Stimulated activated CD4-positive, alpha-beta T cell treated with anti-CD3 and anti-CD28 coated beads, Interleukin-2, amount 100 ng/mL, for 48 hours (primary cell): ENCODE measurements around the gene ADH1B.
"Not testable (repeated sequence)": the region's sequence is repeated elsewhere in the genome, so short reads cannot be mapped to it uniquely, and the experiment has no call there.

ENCODE experiments used
- DNase-seq, 2 donors: peaks; one replicate each; pipeline ENCODE4 v3.0.0-alpha.2; 2020

ADH1B gene

DNA sequence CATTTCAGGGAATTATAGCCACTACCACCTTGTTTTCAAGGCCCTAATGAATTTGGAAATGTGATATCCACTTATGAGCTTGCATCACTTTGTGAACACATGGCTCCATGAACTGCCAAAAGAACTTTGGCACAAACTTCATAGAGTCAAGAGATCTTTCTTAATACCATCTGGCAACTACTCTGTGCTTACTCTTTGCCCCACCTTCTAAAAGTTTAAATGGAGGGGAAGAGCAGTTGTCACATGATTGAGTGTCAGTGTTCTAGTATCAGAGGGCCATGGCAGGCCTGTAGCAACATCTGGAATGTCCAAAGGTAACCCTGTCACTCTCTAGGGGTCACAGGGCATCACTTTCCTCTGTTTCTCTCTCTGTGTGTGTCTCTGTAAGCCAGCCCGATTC lies 2.6 kb upstream of the ADH1B start:
- no peak for DNase-seq

DNA sequence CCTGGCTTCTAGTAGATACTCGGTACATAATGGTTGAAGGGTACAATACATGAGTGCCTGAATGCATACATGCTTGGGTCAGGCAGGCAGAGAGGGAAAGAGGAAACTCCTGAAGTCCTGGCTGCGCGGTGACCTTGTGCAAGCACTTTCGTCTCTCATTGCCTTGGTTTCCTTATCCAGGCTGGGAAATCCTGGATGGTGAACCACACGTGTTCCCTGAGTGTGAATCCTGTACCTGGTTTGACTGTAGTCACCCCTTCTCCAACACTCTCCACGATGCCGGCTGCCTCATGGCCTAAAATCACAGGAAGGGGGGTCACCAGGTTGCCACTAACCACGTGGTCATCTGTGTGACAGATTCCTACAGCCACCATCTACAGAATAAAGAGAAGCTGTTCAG lies 3.4 kb downstream of the ADH1B start:
- not testable (repeated sequence) for DNase-seq

DNA sequence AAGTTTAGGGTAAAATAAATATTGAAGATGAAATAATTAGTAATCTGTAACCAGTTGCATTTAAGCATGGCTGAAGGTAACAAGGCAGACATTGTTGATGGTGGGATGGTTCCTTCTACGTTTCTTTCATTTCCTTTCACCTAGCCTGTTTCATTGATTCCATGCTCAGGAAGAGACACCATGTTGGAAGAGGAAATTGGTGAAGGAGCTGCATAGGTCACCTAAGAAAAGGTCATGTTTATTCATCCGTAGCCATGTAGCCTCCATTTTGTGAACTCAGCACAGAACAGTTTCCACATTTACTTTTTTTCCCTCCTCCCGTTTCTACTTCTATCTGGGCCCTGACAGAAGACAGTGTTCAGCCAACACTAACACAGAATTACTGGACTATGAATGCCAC lies 3.8 kb downstream of the ADH1B start:
- no peak for DNase-seq

DNA sequence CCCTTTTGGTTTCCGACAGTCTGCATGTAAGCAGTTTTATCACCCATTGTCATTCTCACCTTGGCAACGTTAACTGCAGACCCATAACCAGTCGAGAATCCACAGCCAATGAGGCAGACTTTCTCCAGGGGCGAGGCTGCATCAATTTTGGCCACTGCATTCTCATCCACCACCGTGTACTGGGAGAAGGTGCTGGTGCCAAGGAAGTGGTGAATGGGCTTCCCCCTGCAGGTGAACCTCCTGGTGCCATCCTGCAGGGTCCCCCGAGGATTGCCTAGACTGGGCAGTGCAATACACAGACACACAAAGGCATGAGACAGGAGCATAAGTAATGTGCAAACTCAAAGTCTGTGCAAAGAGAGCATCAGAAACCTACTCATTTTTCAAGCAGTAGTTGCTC lies 5.4 kb downstream of the ADH1B start:
- no peak for DNase-seq

DNA sequence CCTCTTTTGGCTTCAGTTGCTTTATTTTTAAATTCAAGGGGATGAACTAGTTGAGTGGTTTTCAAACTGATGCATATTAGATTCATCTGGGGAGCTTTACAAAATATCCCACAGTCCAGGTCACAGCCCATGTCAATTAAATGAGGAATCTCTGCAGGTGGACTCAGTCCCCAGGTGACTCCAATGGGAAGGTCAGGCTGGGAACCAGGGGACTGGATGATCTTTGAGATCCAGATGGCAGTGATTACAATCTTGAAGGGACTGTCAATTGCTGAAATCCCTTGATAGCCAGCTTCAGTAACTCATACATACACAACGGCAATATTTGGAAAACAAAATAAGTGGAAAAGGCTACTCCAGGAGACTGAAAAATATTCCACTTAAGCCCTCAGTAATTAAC lies 7.0 kb downstream of the ADH1B start:
- DNase-seq, result no peak

DNA sequence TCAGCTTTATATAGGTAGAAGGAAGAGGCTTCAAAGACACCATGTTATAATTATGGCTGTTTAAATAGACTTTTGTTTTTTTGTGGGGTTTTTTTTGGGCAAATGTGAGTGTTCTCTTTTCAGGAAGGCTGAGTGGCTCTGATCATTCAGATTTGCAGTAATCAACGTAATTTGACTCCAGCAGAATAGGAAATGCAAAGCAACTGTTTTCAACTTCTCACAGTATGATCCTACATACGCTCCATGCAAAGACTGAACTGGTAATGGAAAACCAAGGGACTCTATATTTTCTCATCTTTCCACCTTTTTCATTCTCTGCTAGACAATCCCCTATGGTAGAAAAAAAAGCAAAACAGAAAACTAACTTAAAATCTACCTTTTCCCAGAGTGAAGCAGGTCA lies 10.8 kb downstream of the ADH1B start:
- DNase-seq, result no peak

DNA sequence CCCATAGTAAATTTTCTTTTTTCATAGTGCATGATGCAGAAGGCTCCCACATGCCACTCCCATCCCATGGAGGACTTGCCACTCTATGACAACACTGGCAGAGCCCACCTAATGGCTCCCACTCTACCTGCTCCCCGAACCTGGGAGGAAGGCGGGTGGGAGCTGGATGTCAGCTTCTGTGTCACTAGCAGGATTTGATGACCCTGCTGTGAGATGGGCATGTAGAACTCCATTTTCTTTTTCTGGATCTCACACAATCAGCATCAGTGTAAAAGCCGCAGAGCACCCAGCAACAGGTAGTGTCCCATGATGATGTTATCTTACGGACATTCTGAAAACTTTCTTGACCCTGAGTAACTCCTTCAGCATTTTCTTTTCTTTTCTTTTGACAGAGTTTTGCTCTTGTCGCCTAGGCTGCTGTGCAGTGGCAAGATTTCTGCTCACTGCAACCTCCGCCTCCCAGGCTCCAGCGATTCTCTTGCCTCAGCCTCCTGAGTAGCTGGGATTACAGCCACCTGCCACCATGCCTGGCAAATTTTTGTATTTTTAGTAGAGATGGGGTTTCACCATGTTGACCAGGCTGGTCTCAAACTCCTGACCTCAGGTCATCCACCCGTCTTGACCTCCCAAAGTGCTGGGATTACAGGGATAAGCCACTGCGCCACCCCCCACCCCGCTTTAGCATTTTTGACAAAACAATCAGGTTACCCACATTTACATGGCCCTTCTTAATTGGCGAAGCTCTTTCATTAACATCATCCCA lies 15.4 kb downstream of the ADH1B start:
- DNase-seq, result no peak

DNA sequence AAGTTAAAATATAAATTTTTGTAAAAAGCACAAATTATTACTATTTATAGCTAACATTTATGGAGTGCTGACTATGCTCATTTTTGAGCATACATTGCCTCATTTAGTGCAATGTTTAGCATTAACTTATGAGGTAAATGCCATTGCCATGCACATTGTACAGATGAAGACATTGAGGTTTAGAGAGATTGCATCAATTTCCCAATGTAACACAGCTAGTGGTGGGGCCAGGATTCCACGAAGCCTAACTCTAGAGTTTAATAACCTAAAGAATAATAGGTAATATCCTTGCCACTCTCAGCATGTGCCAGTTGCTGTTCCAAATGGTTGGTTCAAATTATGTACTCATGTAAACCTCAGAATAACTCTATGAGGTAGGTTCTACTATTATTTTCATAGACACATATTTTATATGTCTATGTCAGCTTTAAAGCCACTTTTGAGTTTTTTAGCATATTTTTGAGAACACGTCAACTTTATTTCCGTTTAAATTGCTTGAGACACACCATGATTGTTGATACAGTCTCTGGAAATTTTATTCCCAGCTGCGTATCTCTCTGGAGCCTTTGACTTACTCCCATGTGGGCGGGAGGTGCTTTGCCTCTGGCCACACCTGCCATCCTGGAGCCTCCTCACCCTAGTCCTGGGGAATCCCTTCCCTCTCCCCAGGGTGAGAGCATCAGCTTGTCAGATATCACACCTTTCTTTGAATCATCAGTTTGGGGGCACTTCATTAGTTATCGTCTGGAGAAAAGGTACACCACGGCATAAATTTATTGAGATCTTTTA lies 19.6 kb downstream of the ADH1B start:
- no peak for DNase-seq

DNA sequence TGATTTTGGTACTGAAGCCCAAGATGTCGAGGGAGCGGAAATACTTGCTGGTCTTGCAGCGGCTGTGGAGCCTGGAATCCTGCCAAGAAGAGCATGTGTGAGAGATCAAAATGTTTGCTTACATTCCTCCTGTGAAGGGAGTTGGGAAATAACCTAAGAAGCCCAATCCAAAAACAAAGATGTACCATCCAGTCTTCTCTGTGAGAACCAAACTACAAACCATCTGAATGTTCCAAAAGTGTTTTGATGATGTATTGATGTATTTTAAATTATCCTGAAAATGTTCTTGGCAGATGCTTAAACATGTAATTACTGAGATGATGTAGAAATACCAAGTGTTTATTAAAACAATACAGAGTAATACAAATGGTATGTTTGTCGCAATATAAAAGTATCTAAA lies 20.3 kb downstream of the ADH1B start:
- no peak for DNase-seq

DNA sequence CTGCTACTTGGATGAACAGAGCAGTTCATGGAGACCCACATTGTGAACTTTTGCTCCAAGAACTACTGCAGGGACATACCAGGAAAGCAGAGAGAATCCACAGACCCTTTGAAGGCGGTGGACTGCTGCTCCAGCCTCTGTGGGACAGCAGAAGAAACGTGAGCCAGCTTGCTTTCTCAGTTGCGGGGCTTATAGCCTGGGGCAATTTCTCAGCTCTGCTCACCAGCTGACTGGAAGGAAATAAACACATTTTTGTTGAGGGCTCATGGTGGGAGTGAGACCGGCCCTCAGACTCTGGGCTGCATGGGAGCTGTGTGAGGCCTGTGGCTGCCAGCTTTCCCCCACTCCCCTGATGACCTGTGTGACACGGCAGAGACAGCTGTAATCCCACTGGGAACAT lies 27.8 kb downstream of the ADH1B start:
- no peak for DNase-seq

DNA sequence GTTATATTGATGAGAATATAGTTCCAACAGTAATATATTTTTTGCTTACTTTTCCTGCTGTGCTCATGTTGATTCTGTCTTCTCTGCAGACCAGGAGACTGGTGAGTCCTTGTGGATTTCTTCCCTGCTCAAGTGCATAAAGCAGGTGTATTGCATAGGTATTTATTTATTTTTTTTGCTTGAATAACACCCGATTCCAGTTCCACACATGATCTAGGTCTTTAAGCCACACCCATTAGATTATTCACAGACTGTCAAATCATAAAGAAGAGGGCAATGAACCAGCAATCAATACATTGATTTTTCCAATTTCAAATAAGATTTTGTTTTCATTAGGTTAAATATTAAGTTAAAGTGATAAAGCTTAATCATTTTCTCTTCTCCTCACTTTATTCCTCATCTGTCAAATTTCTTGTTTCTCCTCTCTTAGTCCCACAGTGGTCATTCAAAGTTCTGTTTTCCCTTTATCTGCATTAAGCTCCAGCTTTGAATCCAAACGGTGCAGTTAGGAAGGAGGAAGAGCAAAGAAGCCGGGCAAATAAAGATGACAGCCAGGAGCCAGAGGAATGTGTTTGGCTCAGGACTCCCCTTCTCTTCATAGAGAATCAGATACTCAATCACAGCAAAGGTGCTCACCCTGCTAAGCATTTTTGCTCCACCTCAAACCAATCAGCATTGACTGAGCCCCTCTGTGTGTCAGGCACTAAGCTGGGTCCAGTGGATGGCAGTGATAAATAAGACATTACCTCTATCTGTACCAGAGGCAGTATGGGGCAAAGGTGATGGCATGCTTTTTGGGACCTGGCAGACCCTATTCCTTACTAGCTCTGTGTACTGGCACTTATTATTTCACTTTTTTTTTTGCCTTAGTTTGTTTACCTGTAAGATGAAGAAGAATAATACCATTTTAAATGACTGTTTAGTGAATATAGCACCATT lies 30.1 kb downstream of the ADH1B start, which contains the start of gene ADH1A:
Gene ADH1A (minus strand): TSS at position 138 of the 939 bp plus-strand sequence. CDS start 71 bp downstream, at position 67.
- DNase-seq, result no peak

DNA sequence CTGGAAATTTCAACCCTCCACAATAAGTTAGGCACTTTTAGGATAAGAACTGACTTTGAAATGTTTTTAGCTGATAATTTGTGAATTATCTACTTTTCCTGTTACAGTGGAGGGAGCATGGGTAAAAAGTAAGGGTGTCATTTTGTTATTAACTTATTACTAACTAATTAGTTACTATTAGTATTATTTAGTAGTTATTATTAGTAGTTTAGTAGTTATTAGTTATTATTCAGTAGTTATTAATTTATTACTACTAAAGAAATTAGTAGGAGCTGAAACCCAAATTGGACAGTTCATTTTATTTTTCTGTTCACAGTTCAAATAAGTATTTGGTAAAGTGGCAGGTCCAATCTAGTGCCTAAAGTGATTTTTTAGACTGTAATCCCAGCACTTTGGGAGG lies 35.8 kb downstream of the ADH1B start:
- no peak for DNase-seq

DNA sequence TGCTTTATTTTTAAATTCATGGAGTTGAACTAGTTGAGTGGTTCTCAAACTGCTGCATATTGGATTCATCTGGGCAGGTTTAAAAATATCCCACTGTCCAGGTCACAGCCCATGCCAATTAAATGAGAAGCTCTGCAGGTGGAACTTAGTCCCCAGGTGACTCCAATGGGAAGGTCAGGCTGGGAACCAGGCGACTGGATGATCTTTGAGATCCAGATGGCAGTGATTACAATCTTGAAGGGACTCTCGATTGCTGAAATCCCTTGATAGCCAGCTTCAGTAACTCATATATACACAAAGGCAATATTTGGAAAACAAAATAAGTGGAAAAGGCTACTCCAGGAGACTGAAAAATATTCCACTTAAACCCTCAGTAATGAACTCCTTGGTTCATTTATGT lies 38.5 kb downstream of the ADH1B start:
- no peak for DNase-seq

DNA sequence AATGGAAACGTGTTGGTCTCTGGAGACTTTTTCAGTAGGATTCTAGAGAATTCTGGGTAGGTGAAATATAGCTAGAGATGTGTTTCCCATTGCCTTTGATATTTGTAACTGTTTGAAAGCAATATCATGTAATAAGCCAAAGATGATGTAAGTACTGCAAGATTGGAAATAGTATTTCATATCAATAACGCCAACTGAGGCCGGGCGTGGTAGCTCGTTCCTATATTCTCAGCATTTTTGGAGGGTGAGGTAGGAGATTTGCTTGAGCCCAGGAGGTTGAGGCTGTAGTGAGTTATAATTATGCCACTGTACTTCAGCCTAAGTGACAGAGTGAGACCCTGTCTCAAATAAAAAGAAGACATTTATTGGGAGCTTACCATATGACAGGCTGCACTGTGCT lies 39.9 kb downstream of the ADH1B start:
- no peak for DNase-seq

DNA sequence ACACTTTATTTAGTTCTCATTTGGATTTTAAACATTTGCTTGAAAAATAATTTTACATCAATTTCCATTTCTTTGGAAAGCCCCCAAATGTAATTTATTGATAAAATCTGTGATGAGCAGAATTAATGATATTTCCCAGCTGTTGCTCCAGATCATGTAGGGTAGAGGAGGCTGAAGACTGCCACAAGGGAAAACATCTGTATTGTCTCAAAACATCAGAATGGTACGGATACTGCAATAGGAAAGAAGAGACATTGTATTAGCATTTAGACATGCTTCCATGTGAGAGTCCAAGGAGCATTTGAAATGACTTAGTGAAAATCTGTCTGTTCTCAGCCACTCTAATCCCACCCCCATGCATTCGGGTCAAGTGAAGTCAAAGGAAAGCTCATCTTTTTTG lies 44.8 kb downstream of the ADH1B start:
- no peak for DNase-seq

DNA sequence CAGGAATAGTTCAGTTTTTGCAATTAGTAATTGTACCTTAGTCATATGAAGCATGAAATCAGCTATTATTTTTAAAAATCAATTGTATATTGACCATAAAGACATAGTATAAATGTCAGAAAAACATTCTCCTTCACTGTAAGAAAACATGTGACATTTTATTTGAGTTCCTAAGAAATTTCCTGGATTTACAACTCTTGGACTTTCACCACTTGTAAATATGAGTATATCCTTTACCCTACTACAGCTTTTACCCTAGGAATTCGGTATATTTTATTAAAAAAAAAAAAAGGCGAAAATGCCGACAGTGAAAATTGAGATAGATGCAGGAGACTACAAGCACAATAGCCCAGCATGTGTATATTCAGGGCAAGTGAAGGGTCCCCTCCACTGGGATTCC lies 45.3 kb downstream of the ADH1B start:
- DNase-seq, result no peak

DNA sequence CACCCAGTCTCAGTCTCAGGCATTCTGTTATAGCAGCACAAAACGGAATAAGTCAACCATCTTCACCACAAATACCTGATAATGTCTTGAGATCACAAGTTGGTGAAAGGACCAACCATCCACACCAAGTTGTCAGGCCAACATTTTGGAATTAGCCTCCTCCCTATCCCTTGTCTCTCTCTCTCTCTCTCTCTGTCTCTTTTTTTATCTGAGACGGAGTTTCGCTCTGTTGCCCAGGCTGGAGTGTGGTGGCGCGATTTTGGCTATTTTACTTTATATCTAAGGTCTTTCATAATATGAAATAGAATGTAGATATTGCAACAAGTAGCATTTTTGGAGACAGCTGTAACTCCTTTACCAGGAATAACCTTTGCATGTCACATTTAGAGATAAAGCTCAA lies 46.2 kb downstream of the ADH1B start:
- no peak for DNase-seq

DNA sequence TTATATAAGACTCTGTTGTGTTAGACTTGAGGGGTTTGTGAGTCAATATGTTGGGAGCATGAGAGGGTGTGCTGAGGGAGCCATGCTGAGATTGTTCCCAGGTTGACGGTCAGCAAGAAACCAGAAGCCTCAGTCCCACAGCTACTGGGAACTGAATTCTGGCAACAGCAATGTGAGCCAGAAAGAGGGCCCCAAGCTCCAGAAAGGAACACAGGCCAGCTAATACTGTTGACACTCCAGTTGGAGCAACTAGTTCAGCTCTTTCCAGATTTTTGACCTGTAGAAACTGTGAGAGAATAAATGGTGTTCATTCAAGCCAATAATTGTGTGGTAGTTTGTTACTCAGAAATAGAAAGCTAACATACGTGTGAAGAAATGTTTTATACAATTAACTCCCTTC lies 47.5 kb downstream of the ADH1B start:
- no peak for DNase-seq

DNA sequence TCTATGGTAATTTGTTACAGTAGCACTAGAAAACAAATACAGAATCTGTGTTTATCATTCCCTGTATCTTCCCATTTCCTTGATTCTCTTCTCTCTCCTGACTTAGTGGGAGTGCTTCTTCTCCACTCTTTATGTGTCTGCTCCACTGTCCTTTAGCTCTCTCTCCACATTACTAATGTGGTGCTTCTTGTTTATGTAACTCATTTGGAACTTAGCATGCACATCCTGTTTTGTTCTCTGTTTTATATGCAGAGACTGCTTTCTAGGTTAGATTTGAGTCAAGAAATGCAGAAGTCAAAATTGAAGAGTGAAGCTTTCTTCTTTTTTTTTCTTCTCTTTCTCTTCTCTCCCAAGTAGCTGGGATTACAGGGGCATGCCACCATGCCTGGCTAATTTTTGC lies 56.3 kb downstream of the ADH1B start:
- DNase-seq, result no peak
